ENCODE results near the gene RSU1. TPM values are rescaled to one million over a fixed set of nuclear protein-coding genes. Genes with fewer than 3 reads are reported as not detected.
A peak's percentile ranks its signal among the peaks of the same experiment; 100 is the strongest.

RSU1 gene
- total RNA-seq, 1 donor from 2014 or later: 57.4 TPM

- DNase-seq (ENCODE audit: low read depth, low spot score): no peak
Measured at GRCh38 chr10:16679511-16679910, 137.7 kb downstream of the RSU1 start.

- no peak for DNase-seq (ENCODE audit: low read depth, low spot score)
Measured at GRCh38 chr10:16675334-16675733, 141.9 kb downstream of the RSU1 start.

DNA sequence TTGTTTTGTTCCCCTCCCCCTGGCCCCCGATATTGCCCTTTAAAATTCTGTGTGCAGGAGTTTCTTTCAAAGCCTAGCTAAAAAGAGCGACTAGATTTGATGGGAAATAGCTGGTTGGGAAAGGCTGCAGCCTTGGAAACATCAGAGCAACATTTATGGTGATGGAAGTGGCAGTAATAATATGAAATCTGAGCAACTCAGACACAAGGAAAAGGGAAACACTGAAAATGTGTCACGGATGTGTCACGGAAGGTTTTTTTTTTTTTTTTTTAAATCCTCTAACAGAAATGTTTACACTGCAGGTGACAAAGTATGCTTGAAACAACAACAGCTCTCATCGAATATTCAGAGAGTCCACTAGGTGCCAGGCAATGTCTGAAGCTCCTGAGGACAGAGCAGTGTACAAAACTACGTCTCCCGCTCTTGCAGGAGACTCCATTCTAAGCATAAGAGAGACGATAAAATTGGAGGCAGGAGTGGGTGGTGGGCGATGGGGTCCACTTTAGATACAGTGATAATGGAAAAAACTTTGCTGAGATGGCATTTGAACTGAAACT lies 143.0 kb downstream of the RSU1 start:
- DNase-seq (ENCODE audit: low read depth, low spot score): no peak

DNA sequence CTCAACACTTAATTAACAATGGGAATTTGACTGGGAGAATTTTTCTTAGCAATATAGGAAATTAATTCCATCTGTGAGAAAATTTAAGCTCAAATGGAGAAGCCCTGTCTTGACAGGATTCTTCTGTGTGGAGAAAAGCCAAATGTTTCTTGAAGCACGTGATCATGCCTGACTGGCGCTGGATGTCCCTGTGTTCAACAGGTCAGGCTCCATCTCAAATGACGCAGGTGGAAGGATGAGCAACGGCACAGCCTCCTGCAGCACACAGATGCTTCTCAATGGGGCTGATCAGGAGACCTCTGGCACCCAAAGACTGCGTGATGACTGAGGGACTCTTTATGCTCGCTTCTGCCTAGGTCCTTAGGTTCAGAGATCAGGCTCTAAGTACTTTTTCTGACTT lies 143.8 kb downstream of the RSU1 start:
- DNase-seq (ENCODE audit: low read depth, low spot score): no peak

GRCh38 chr10:16663444-16663843 lies 153.8 kb downstream of the RSU1 start:
- no peak for DNase-seq (ENCODE audit: low read depth, low spot score)

DNA sequence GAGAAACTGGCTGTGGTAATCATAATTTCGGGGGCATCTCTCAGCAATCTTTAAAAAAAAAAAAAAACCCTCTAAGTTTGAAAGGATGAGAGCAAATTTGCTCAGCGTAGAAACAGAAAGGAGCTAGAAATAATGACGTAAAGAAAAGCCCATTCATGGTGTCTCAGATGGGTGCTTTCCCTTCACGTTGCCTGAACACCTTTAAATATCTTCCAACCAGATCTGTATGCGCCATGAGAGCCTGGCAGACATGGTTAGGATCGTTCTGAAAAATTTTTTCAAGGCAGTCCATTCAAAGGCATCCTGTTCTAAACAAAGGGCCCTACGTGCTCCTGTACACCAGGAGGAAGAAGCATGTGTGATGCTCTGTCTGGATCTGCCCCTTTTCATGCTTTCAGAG lies 154.3 kb downstream of the RSU1 start:
- no peak for DNase-seq (ENCODE audit: low read depth, low spot score)

DNA sequence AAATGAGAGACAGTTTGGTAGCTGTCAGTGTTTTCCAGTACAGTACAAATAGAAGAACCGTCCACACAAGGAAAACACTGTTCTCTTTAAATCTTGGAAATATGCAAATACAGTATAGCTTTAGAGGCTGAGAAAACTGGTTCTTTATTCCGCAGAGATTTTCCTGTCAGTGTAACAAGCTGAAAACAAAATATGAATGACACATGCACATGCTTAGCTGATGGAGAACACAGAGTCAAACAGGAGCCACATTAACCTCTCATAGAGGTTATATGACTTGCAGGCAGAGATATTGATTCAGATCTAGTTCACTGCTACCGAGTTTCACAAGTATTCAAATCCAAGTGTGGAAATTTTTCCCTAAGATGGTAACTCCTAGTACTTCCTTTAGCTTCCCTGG lies 160.3 kb downstream of the RSU1 start:
- no peak for DNase-seq (ENCODE audit: low read depth, low spot score)

DNA sequence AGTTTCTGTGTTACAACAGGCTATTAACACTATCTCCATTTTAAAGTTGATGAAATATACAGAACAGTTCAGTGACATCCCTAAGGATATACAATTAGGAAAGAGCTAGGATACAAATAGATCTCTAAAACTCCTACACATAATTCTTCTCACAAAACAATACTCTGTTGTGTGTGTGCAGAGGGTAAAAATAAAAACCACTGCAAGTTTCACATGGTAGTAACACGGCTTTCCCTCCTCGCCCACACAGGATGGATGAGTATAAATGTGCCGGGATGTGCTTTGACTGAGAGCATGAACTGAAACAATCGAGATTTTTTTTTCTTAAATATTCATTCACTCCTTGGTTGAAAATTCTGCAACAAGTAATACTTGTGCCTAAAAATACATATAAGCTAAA lies 164.0 kb downstream of the RSU1 start:
- no peak for DNase-seq (ENCODE audit: low read depth, low spot score)

GRCh38 chr10:16652154-16652553 lies 165.1 kb downstream of the RSU1 start:
- DNase-seq (ENCODE audit: low read depth, low spot score): no peak

DNA sequence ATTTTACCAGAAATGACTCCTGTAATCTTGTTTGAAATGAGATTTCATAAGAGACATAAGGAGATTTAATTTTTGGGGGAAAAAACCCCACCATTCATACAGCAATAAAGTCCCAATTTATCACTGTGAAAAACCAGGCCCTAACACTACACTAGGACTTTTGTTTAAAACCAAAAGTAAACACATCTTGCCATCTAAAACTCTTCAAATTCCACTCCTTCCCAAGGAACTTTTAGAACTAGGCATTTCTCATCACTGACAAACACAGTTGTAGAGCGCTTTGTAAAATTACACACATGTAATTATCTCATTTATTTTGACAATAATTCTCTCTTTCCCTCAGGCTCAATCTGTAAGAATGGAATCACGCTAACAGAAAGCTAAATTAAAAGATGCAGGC lies 167.5 kb downstream of the RSU1 start:
- DNase-seq (ENCODE audit: low read depth, low spot score): no peak

GRCh38 chr10:16648366-16648765 lies 168.9 kb downstream of the RSU1 start:
- DNase-seq (ENCODE audit: low read depth, low spot score): no peak

- no peak for DNase-seq (ENCODE audit: low read depth, low spot score)
Measured at GRCh38 chr10:16646181-16647059, 170.8 kb downstream of the RSU1 start.

DNA sequence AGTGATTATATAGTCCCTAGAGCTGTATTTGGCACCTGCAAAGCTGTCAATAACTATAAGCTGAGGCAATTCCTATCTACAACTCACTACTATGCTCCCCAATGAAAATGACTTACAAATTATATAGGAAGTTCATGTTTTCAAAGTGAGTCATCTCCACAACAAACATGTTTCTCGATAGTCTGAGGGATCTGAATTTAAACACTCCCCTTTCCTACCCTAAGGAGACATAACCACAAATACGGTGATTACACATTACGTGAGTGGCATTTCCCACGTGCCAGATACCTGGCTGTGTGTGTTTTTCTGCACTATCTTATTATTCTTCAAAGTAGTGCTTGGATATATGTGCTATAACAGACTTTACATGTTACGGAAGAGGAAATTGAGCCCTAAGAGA lies 173.1 kb downstream of the RSU1 start:
- peak; percentile 13 for DNase-seq (ENCODE audit: low read depth, low spot score)

DNA sequence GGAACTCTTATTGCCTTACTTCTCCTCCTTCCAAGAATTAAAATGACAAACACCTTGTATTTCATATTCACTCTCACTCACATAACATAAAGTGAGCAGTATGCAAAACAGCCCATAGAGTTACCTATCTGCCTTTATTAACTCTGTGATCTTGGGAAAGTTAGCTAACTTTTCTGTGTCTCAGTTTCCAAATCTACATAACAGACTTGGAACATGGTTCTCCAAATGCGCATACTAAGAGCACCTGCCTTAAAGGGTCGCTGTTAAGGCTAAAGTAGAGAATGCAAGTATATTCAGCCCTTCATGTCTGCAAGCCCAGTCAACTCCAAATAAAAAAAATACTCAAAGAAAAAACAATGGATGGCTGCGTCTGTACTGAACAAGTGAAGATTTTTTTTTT lies 173.7 kb downstream of the RSU1 start:
- no peak for DNase-seq (ENCODE audit: low read depth, low spot score)

DNA sequence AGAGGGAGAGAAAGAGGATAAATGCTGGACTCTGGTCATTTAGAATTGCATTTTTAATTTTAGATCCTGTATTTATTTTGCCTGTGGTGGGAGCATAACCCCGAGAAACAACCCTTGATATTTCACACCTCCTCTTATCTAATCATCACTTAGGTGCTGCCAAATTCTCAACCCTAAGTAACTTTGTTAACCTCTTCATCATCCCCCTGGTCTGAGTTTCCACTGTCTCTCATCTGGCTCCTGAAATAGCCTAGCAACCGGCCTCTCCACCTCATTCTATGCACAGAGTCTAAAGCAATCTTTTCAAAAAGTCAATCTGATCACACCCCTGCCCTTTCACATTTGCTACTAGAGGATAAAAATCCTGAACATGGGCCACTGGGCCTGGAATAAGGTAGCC lies 177.1 kb downstream of the RSU1 start:
- DNase-seq (ENCODE audit: low read depth, low spot score): no peak

DNA sequence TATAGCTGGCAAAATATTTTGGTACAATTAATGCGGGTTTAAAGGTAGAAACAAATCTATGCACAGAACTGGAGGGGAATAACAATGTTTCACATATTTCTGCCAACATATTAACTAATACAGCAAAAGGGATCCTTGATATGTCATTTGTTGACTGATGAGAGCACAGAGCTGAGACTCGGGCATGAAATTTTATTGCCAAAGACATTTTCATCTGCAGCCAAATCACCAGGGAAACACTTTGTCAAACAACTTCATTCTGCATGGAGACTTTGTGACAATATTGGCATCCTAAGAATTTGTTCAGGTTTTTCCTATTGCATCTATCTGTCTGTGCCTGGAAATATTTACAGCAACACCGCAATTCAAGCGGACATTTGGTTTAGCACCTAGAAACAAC lies 177.8 kb downstream of the RSU1 start:
- no peak for DNase-seq (ENCODE audit: low read depth, low spot score)

GRCh38 chr10:16632996-16633395 lies 184.2 kb downstream of the RSU1 start:
- no peak for DNase-seq (ENCODE audit: low read depth, low spot score)

GRCh38 chr10:16626697-16627096 lies 190.5 kb downstream of the RSU1 start:
- no peak for DNase-seq (ENCODE audit: low read depth, low spot score)

DNA sequence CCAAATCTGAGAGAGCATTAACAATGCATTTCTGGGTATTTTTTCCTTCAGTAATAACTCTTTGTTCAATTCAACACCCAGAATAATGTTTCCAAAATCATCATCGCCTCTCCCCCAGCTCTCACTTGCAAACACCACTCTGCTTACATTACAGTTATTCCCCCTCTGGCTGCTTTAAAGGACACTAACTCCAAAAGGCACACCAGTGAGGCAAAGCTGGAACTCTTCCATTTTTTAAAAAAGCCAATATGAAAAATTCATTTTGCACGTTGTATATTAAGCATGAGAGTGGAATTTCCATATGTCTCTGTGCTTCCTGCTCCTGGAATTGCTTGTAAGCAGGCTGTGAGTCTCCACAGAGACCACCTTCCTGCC lies 204.3 kb downstream of the RSU1 start:
- no peak for DNase-seq (ENCODE audit: low read depth, low spot score)

GRCh38 chr10:16612115-16612980 lies 204.9 kb downstream of the RSU1 start:
- DNase-seq (ENCODE audit: low read depth, low spot score): no peak

GRCh38 chr10:16611037-16611436 lies 206.2 kb downstream of the RSU1 start:
- DNase-seq (ENCODE audit: low read depth, low spot score): no peak

DNA sequence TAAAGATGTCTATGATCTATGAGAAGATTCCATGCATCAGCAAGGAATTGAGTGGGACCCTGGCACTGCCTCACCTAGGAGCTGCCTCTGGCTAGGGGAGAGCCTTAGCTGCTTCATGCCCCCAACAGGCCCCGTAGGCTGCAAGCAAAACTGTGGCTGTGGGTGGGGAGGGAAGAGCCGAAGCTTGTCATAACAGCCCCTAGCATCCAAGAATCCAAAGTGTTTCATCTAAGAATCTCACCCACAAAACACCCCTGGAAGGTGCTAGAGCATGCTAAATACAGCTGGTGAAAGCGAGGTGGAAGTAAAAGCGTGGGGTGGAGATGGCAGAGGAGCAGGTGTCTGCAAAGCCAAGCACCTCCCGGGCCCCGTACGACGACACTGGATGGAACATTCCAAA lies 208.0 kb downstream of the RSU1 start:
- no peak for DNase-seq (ENCODE audit: low read depth, low spot score)
